B cell (primary cell): ENCODE measurements around the gene NR6A1. TPM values are rescaled to one million over a fixed set of nuclear protein-coding genes. Genes with fewer than 3 reads are reported as not detected.

ENCODE experiments used
- ATAC-seq: fragments of 200-7000 bp; cut with Tn5 transposase; one replicate; pipeline ENCODE4 v1.10.0; 2021; ENCODE audit warnings: low read depth, mild to moderate bottlenecking, moderate number of reproducible peaks, moderate library complexity
- CTCF ChIA-PET: fragments of 350-600 bp; sonication (Branson Sonifier 250); formaldehyde crosslinking; loops from one replicate; lab custom pipeline; 2021; ENCODE audit warnings: antibody characterized with exemption, inconsistent platforms; lab: Charles Lee
- POLR2A ChIA-PET: fragments of 350-600 bp; sonication (Branson Sonifier 250); formaldehyde crosslinking; loops from one replicate; lab custom pipeline; 2021; ENCODE audit warnings: antibody characterized with exemption; lab: Charles Lee
- DNase-seq: peaks from one replicate; pipeline ENCODE4 v3.0.0; 2013
- H2AFZ ChIP-seq: 2 replicates; pipeline ENCODE4 v1.6.1; 2012; ENCODE audit warnings: mild to moderate bottlenecking, low read depth, low read length; ENCODE audit not compliant: insufficient read depth, poor library complexity, severe bottlenecking
- H3K27ac ChIP-seq, 2 donors: 1 replicate in 1 of 2; 2 replicates in 1 of 2; pipeline ENCODE4 v1.5.1; 2012 to 2013; ENCODE audit warnings: low read length in 2 of 2, mild to moderate bottlenecking in 2 of 2, moderate library complexity in 1 of 2
- H3K27me3 ChIP-seq, 4 experiments: fragments of 200-600 bp in 1 of 4; sonication (generic) in 1 of 4; replicated peaks in 1 of 4; 1 replicate in 2 of 4; 2 replicates in 2 of 4; pipeline versions ENCODE4 v1.6.1 to v1.7.0; 2013 to 2016; ENCODE audit warnings: low read length in 3 of 4, mild to moderate bottlenecking in 2 of 4, mixed read lengths in 1 of 4, moderate library complexity in 1 of 4; ENCODE audit not compliant: insufficient read depth in 4 of 4, control insufficient read depth in 3 of 4; ENCODE audit errors: control extremely low read depth in 1 of 4
- H3K36me3 ChIP-seq, 2 experiments: replicated peaks in 1 of 2; 1 replicate in 1 of 2; 2 replicates in 1 of 2; pipeline versions ENCODE4 v1.6.1 to v1.7.1; 2013; ENCODE audit warnings: low read length in 1 of 2; ENCODE audit not compliant: insufficient read depth in 2 of 2, control insufficient read depth in 1 of 2; ENCODE audit errors: control extremely low read depth in 1 of 2, extremely low read depth in 1 of 2
- H3K4me1 ChIP-seq, 2 donors: fragments of 200-600 bp in 1 of 2; sonication (generic) in 1 of 2; 1 replicate in 1 of 2; 2 replicates in 1 of 2; pipeline versions ENCODE4 v1.5.1 to v1.6.1; 2013 to 2017; ENCODE audit warnings: low read length in 2 of 2; ENCODE audit not compliant: control insufficient read depth in 2 of 2, insufficient read depth in 2 of 2
- H3K4me2 ChIP-seq: replicated peaks from 2 replicates; pipeline ENCODE3; 2012; ENCODE audit warnings: mild to moderate bottlenecking, low read depth, low read length; ENCODE audit not compliant: poor library complexity, severe bottlenecking
- H3K4me3 ChIP-seq, 5 experiments: fragments of 200-600 bp in 1 of 5; sonication (generic) in 1 of 5; 1 replicate in 3 of 5; 2 replicates in 2 of 5; pipeline versions ENCODE4 v1.5.1 to v1.7.0; 2011 to 2016; ENCODE audit warnings: low read length in 4 of 5, mild to moderate bottlenecking in 4 of 5, low read depth in 2 of 5, control low read depth in 1 of 5, moderate library complexity in 1 of 5; ENCODE audit not compliant: insufficient read depth in 1 of 5; ENCODE audit errors: control extremely low read depth in 1 of 5, extremely low read depth in 1 of 5
- H3K79me2 ChIP-seq: fragments of 200-600 bp; sonication (generic); one replicate; pipeline ENCODE4 v1.6.0; 2016; ENCODE audit warnings: low read length; ENCODE audit not compliant: control insufficient read depth, insufficient read depth
- H3K9ac ChIP-seq: fragments of 200-600 bp; sonication (generic); 2 replicates; pipeline ENCODE4 v1.6.1; 2017; ENCODE audit warnings: mild to moderate bottlenecking, low read length, moderate library complexity
- H3K9me3 ChIP-seq, 3 donors: one replicate each; pipeline versions ENCODE4 v1.6.1 to v1.7.1; 2013; ENCODE audit warnings: low read length in 2 of 3; ENCODE audit not compliant: control insufficient read depth in 2 of 3, insufficient read depth in 1 of 3; ENCODE audit errors: control extremely low read depth in 1 of 3
- H4K20me1 ChIP-seq: 2 replicates; pipeline ENCODE4 v1.6.0; 2012; ENCODE audit warnings: mild to moderate bottlenecking, low read length; ENCODE audit not compliant: insufficient read depth, control insufficient read depth, poor library complexity, severe bottlenecking
- H3K27ac Mint-ChIP-seq: one replicate; pipeline ENCODE4 v1.8.0; 2021; ENCODE audit warnings: mixed read lengths
- H3K27me3 Mint-ChIP-seq: one replicate; pipeline ENCODE4 v1.8.0; 2021; ENCODE audit warnings: mixed read lengths
- H3K4me1 Mint-ChIP-seq: one replicate; pipeline ENCODE4 v1.8.0; 2021; ENCODE audit warnings: mixed read lengths
- H3K4me3 Mint-ChIP-seq: one replicate; pipeline ENCODE4 v1.8.0; 2021; ENCODE audit warnings: mixed read lengths
- H3K9me3 Mint-ChIP-seq: one replicate; pipeline ENCODE4 v1.8.0; 2022; ENCODE audit warnings: mixed read lengths; ENCODE audit not compliant: insufficient read depth
- EZH2 ChIP-seq: IDR thresholded peaks from 2 replicates; pipeline ENCODE4 v1.6.1; 2012; ENCODE audit warnings: borderline replicate concordance, low read depth, mild to moderate bottlenecking, moderate library complexity, low read length; ENCODE audit not compliant: insufficient read depth, poor library complexity, severe bottlenecking
- WGBS: methylation state at CpG from one replicate; pipeline ENCODE4 v1.1.5; 2013; ENCODE audit warnings: missing lambda C conversion rate; ENCODE audit not compliant: insufficient coverage; 5-methylcytosine and 5-hydroxymethylcytosine counted together
- intact Hi-C: fragments of 100-400 bp; cut with micrococcal nuclease; formaldehyde crosslinking; loops from one replicate; pipeline ENCODE4 v1.10.0; 2022
- polyA plus RNA-seq: library from polyadenylated mRNA; depleted of rRNA; stranded (reverse); fragments of >200 nt; gene quantifications from 2 replicates; pipeline ENCODE4 v1.2.3, GENCODE V29; 2012
- total RNA-seq, 2 donors: library from RNA; stranded (reverse); fragments of 120-200 nt in 1 of 2; gene quantifications; 1 replicate in 1 of 2; 2 replicates in 1 of 2; pipeline versions ENCODE4 v1.2.3 to v1.2.4, GENCODE V29; 2013 to 2022
- TF ChIP-seq, protein P1 (sequence below): fragments of 200-600 bp; IDR thresholded peaks from one replicate; pipeline ENCODE4 v1.8.0; 2022; ENCODE audit warnings: antibody characterized with exemption, mild to moderate bottlenecking

NR6A1 gene
- total and polyA plus RNA-seq, 2 donors (not counting 1 experiment from before 2014, with no cell fraction given), result 0.09 to 0.67 TPM

GRCh38 chr9:124570942-124571666 is 200.0 kb downstream of the NR6A1 start:
- Histone ChIP-seq H3K4me2 (no peak overlapping the region), H3K9me3 (no peaks in the 10 kb centered on the region), H3K9ac (no peak overlapping the region), H3K27me3 (no peaks in the 10 kb centered on the region), H3K36me3 (no peaks in the 10 kb centered on the region), H3K27ac (no peak overlapping the region), H2AFZ (no peak overlapping the region), H3K4me1 (no peaks in the 10 kb centered on the region), H3K4me3 (no peak overlapping the region), H3K79me2 (no peaks in the 10 kb centered on the region), H4K20me1 (no peaks in the 10 kb centered on the region)
- no peaks in the 10 kb centered on the region for H3K27me3 Mint-ChIP-seq
- intact Hi-C loops, result no loop called here
- H3K27ac Mint-ChIP-seq, result no peak overlapping the region
- 95% methylated on average over 4 of the region's 4 CpGs for WGBS
- no peak for DNase-seq
- H3K9me3 Mint-ChIP-seq, result no peaks in the 10 kb centered on the region
- H3K4me3 Mint-ChIP-seq, result no peak overlapping the region
- POLR2A ChIA-PET, result no interaction called here
- TF ChIP-seq EZH2, result no peak
- TF ChIP-seq, protein P1, sequence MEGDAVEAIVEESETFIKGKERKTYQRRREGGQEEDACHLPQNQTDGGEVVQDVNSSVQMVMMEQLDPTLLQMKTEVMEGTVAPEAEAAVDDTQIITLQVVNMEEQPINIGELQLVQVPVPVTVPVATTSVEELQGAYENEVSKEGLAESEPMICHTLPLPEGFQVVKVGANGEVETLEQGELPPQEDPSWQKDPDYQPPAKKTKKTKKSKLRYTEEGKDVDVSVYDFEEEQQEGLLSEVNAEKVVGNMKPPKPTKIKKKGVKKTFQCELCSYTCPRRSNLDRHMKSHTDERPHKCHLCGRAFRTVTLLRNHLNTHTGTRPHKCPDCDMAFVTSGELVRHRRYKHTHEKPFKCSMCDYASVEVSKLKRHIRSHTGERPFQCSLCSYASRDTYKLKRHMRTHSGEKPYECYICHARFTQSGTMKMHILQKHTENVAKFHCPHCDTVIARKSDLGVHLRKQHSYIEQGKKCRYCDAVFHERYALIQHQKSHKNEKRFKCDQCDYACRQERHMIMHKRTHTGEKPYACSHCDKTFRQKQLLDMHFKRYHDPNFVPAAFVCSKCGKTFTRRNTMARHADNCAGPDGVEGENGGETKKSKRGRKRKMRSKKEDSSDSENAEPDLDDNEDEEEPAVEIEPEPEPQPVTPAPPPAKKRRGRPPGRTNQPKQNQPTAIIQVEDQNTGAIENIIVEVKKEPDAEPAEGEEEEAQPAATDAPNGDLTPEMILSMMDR, result no peak
- ATAC-seq, result no peak
- CTCF ChIA-PET, result no interaction called here
- peaks cover 10% of the 10 kb centered on the region for H3K4me1 Mint-ChIP-seq

- H3K79me2 ChIP-seq, result no peaks in the 10 kb centered on the region
- ChIA-PET POLR2A (no interaction called here), CTCF (no interaction called here)
- no peaks in the 10 kb centered on the region for H3K9me3 Mint-ChIP-seq
- H3K27ac Mint-ChIP-seq, result no peak overlapping the region
- no peaks in the 10 kb centered on the region for H3K27me3 Mint-ChIP-seq
- intact Hi-C loops, result no loop called here
- H3K27ac ChIP-seq, result no peak overlapping the region
- no peak overlapping the region for H3K4me2 ChIP-seq
- no peak overlapping the region for H2AFZ ChIP-seq
- no peak for TF ChIP-seq EZH2
- TF ChIP-seq, protein P1, result no peak
- H3K27me3 ChIP-seq, result no peaks in the 10 kb centered on the region
- WGBS, result 100% methylated on average over 2 of the region's 2 CpGs
- no peaks in the 10 kb centered on the region for H3K9me3 ChIP-seq
- no peak overlapping the region for H3K9ac ChIP-seq
- DNase-seq, result no peak
- ATAC-seq, result no peak
- no peaks in the 10 kb centered on the region for H3K4me1 ChIP-seq
- H4K20me1 ChIP-seq, result no peaks in the 10 kb centered on the region
- no peak overlapping the region for H3K4me3 Mint-ChIP-seq
- no peaks in the 10 kb centered on the region for H3K36me3 ChIP-seq
- H3K4me3 ChIP-seq, result no peak overlapping the region
- H3K4me1 Mint-ChIP-seq, result peaks cover 10% of the 10 kb centered on the region
These were observed 201.2 kb downstream of the NR6A1 start for GRCh38 chr9:124569942-124570341.
